H9 (cell line): ENCODE measurements around the gene ANKS3. TPM values are rescaled to one million over a fixed set of nuclear protein-coding genes. Genes with fewer than 3 reads are reported as not detected.

Experiments used
- DNase-seq: peaks from one replicate; pipeline ENCODE4 v3.0.0-alpha.2; 2017
- H2AFZ ChIP-seq: one replicate; pipeline ENCODE4 v1.6.1; 2013; ENCODE audit warnings: mild to moderate bottlenecking, low read length, control low read depth, moderate library complexity
- H2AK5ac ChIP-seq: 2 replicates; pipeline ENCODE4 v1.6.1; 2013; ENCODE audit warnings: low read length, control low read depth, mixed read lengths; ENCODE audit not compliant: insufficient read length
- H2BK120ac ChIP-seq: one replicate; pipeline ENCODE4 v1.6.1; 2013; ENCODE audit warnings: low read depth, mild to moderate bottlenecking, low read length, control low read depth, inconsistent platforms; ENCODE audit not compliant: poor library complexity, severe bottlenecking
- H2BK12ac ChIP-seq: 2 replicates; pipeline ENCODE4 v1.6.1; 2013; ENCODE audit warnings: low read length, control low read depth, mixed read lengths, low read depth; ENCODE audit not compliant: insufficient read length
- H2BK15ac ChIP-seq: 2 replicates; pipeline ENCODE4 v1.6.1; 2013; ENCODE audit warnings: low read depth, low read length, control low read depth
- H2BK20ac ChIP-seq: one replicate; pipeline ENCODE4 v1.6.1; 2013; ENCODE audit warnings: low read depth, mild to moderate bottlenecking, low read length, control low read depth, inconsistent platforms; ENCODE audit not compliant: poor library complexity, severe bottlenecking
- H2BK5ac ChIP-seq: 2 replicates; pipeline ENCODE4 v1.6.1; 2013; ENCODE audit warnings: low read length, control low read depth, mixed read lengths; ENCODE audit not compliant: insufficient read length
- H3K14ac ChIP-seq: 2 replicates; pipeline ENCODE4 v1.6.1; 2013; ENCODE audit warnings: low read length, control low read depth; ENCODE audit not compliant: insufficient read depth
- H3K18ac ChIP-seq: 2 replicates; pipeline ENCODE4 v1.6.1; 2013; ENCODE audit warnings: low read depth, mild to moderate bottlenecking, mixed read lengths, low read length, control low read depth; ENCODE audit not compliant: insufficient read length
- H3K23ac ChIP-seq: 2 replicates; pipeline ENCODE4 v1.6.1; 2013; ENCODE audit warnings: low read length, control low read depth, mixed read lengths, low read depth; ENCODE audit not compliant: insufficient read length
- H3K23me2 ChIP-seq: 2 replicates; pipeline ENCODE4 v1.6.1; 2013; ENCODE audit warnings: low read depth, mild to moderate bottlenecking, mixed read lengths, low read length, control low read depth; ENCODE audit not compliant: insufficient read length, poor library complexity, severe bottlenecking
- H3K27ac ChIP-seq: 2 replicates; pipeline ENCODE4 v1.5.1; 2013; ENCODE audit warnings: low read length, control low read depth, mixed read lengths, low read depth; ENCODE audit not compliant: insufficient read length
- H3K27me3 ChIP-seq: 2 replicates; pipeline ENCODE4 v1.6.1; 2013; ENCODE audit warnings: low read length, control low read depth, inconsistent platforms; ENCODE audit not compliant: insufficient read depth
- H3K4ac ChIP-seq: 2 replicates; pipeline ENCODE4 v1.6.1; 2013; ENCODE audit warnings: low read depth, mild to moderate bottlenecking, control low read depth, inconsistent platforms, low read length, moderate library complexity
- H3K4me1 ChIP-seq: 2 replicates; pipeline ENCODE4 v1.6.1; 2013; ENCODE audit warnings: low read length, control low read depth, inconsistent platforms; ENCODE audit not compliant: insufficient read depth
- H3K4me2 ChIP-seq: 2 replicates; pipeline ENCODE4 v1.6.1; 2013; ENCODE audit warnings: low read length, control low read depth, mixed read lengths; ENCODE audit not compliant: insufficient read length, insufficient read depth
- H3K56ac ChIP-seq: 2 replicates; pipeline ENCODE4 v1.6.1; 2013; ENCODE audit warnings: low read depth, mild to moderate bottlenecking, mixed read lengths, low read length, control low read depth; ENCODE audit not compliant: insufficient read length
- H3K79me1 ChIP-seq: 2 replicates; pipeline ENCODE4 v1.6.1; 2013; ENCODE audit warnings: low read depth, mild to moderate bottlenecking, moderate library complexity, low read length, control low read depth, inconsistent platforms; ENCODE audit not compliant: insufficient read depth, poor library complexity, severe bottlenecking
- H3K79me2 ChIP-seq: 2 replicates; pipeline ENCODE4 v1.6.1; 2013; ENCODE audit warnings: low read length, control low read depth, inconsistent platforms; ENCODE audit not compliant: insufficient read depth
- H3K9ac ChIP-seq: 2 replicates; pipeline ENCODE4 v1.6.1; 2013; ENCODE audit warnings: low read length, control low read depth, mixed read lengths; ENCODE audit not compliant: insufficient read length; ENCODE audit errors: extremely low read depth
- H3K9me3 ChIP-seq: one replicate; pipeline ENCODE4 v1.6.1; 2013; ENCODE audit warnings: low read depth, low read length, inconsistent platforms; ENCODE audit not compliant: control insufficient read depth
- H3T11ph ChIP-seq: one replicate; pipeline ENCODE4 v1.6.1; 2013; ENCODE audit warnings: mild to moderate bottlenecking, low read length, control low read depth, inconsistent platforms
- H4K20me1 ChIP-seq: one replicate; pipeline ENCODE4 v1.6.1; 2013; ENCODE audit not compliant: control insufficient read depth, insufficient read length, insufficient read depth
- H4K5ac ChIP-seq: 2 replicates; pipeline ENCODE4 v1.6.1; 2013; ENCODE audit warnings: low read depth, mild to moderate bottlenecking, mixed read lengths, low read length, control low read depth; ENCODE audit not compliant: insufficient read length
- H4K8ac ChIP-seq: replicated peaks from 2 replicates; pipeline ENCODE4 v1.6.1; 2013; ENCODE audit warnings: low read length, control low read depth, mixed read lengths, low read depth; ENCODE audit not compliant: insufficient read length
- H4K91ac ChIP-seq: 2 replicates; pipeline ENCODE4 v1.6.1; 2013; ENCODE audit warnings: low read depth, mild to moderate bottlenecking, moderate library complexity, mixed read lengths, low read length, control low read depth; ENCODE audit not compliant: insufficient read length
- H3K27ac Mint-ChIP-seq, 3 experiments: 2 replicates in 2 of 3; 3 replicates in 1 of 3; pipeline ENCODE4 v1.8.0; 2020 to 2021; ENCODE audit warnings: mixed read lengths in 3 of 3, mild to moderate bottlenecking in 1 of 3, moderate library complexity in 1 of 3
- H3K27me3 Mint-ChIP-seq: 2 replicates; pipeline ENCODE4 v1.8.0; 2021; ENCODE audit warnings: low read depth, mild to moderate bottlenecking, moderate library complexity, mixed read lengths
- H3K36me3 Mint-ChIP-seq, 3 experiments: 2 replicates in 2 of 3; 3 replicates in 1 of 3; pipeline ENCODE4 v1.8.0; 2020 to 2021; ENCODE audit warnings: low read depth in 3 of 3, mixed read lengths in 3 of 3; ENCODE audit not compliant: insufficient read depth in 1 of 3
- H3K4me1 Mint-ChIP-seq, 2 experiments: 2 replicates each; pipeline ENCODE4 v1.8.0; 2020; ENCODE audit warnings: mixed read lengths in 2 of 2
- H3K4me3 Mint-ChIP-seq, 2 experiments: 2 replicates in 1 of 2; 3 replicates in 1 of 2; pipeline ENCODE4 v1.8.0; 2020 to 2021; ENCODE audit warnings: mild to moderate bottlenecking in 2 of 2, mixed read lengths in 2 of 2, moderate library complexity in 1 of 2
- H3K9me3 Mint-ChIP-seq, 2 experiments: 2 replicates in 1 of 2; 3 replicates in 1 of 2; pipeline ENCODE4 v1.8.0; 2020; ENCODE audit warnings: mild to moderate bottlenecking in 2 of 2, mixed read lengths in 2 of 2, moderate library complexity in 1 of 2
- CTCF ChIP-seq: fragments of 200-600 bp; sonication (generic); conservative IDR thresholded peaks from 3 replicates; pipeline ENCODE4 v1.8.0; 2021; ENCODE audit warnings: antibody characterized with exemption, mild to moderate bottlenecking
- WGBS: extraction: QIAGEN DNeasy Blood & Tissue Kit; methylation state at CpG from one replicate; pipeline ENCODE4 v1.1.7; 2013; ENCODE audit warnings: missing lambda C conversion rate, low lambda C conversion rate, mixed read lengths; ENCODE audit not compliant: insufficient read length; ENCODE audit errors: extremely low coverage; 5-methylcytosine and 5-hydroxymethylcytosine counted together
- total RNA-seq: library from RNA; stranded (reverse); gene quantifications from 2 replicates; pipeline ENCODE4 v1.2.1, GENCODE V29; 2021

Gene ANKS3
- total RNA-seq, 1 experiment from 2014 or later = 32.0 TPM

- TF ChIP-seq CTCF = no peak
- no peak overlapping the region for H3K14ac ChIP-seq
- DNase-seq = no peak
- no peak overlapping the region for H3T11ph ChIP-seq
- H3K36me3 Mint-ChIP-seq = peaks cover 0 to 32% (median 5%) of the 10 kb centered on the region in 3 experiments; a peak in 4 of 7 replicates
- H3K4me1 ChIP-seq = no peaks in the 10 kb centered on the region; the same call in 1 of the 2 replicates
- no peaks in the 10 kb centered on the region for H4K20me1 ChIP-seq
- H4K5ac ChIP-seq = no peak overlapping the region
- H3K56ac ChIP-seq = no peak overlapping the region
- no peak overlapping the region for H4K91ac ChIP-seq
- H3K23me2 ChIP-seq = no peaks in the 10 kb centered on the region
- H2BK12ac ChIP-seq = no peak overlapping the region
- H2BK20ac ChIP-seq = no peak overlapping the region
- H3K9me3 Mint-ChIP-seq = no peaks in the 10 kb centered on the region
- H4K8ac ChIP-seq = no peak overlapping the region
- no peaks in the 10 kb centered on the region for H3K27me3 Mint-ChIP-seq
- WGBS = no CpG with 5 or more reads among the region's 17 CpGs
- H3K4me3 Mint-ChIP-seq = no peak overlapping the region
- H3K79me2 ChIP-seq = no peaks in the 10 kb centered on the region
- no peak overlapping the region for H2BK120ac ChIP-seq
- no peak overlapping the region for H3K4ac ChIP-seq
- no peak overlapping the region for H2BK5ac ChIP-seq
- H2BK15ac ChIP-seq = no peak overlapping the region
- H3K18ac ChIP-seq = no peak overlapping the region
- no peak overlapping the region for H2AFZ ChIP-seq
- no peaks in the 10 kb centered on the region for H3K9me3 ChIP-seq
- H3K4me1 Mint-ChIP-seq = peaks cover 2 to 8% of the 10 kb centered on the region in 2 experiments; a peak in 3 of 4 replicates
- H3K4me2 ChIP-seq = no peak overlapping the region
- no peak overlapping the region for H3K27ac ChIP-seq
- H3K79me1 ChIP-seq = no peaks in the 10 kb centered on the region
- H2AK5ac ChIP-seq = no peak overlapping the region
- H3K27me3 ChIP-seq = no peaks in the 10 kb centered on the region
- H3K27ac Mint-ChIP-seq = no peak overlapping the region
- no peak overlapping the region for H3K9ac ChIP-seq
- H3K23ac ChIP-seq = no peak overlapping the region
Observed at GRCh38 chr16:4677390-4677789, 56.7 kb downstream of the ANKS3 start.
